Measurements from ENCODE around the gene NOS1. TPM values are rescaled to one million over a fixed set of nuclear protein-coding genes. Genes with fewer than 3 reads are reported as not detected.

NOS1 gene
- total RNA-seq, 1 experiment from 2014 or later, result 2.3 TPM

DNA sequence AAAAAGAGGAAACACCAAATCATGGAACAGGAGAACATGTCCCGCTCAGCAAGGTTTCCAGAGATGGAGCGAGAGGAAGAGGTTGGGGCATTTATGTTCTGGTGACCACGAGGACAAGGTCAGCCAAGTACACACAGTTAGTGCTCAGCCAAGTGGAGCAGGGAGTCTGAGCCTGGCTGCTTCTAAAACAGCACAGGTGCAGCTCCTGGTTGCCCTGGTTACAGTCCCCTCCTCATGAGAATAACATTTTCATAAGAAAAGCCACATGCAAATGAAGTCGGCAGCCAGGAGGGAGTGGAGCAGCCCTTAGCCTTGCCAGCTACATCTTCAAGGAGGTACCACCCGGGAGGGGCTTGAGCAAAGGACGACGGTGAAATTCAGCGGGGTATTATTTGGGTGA is 81.8 kb downstream of the NOS1 start:
- H4K5ac ChIP-seq (ENCODE audit: insufficient read length, low read depth, low read length), result no peak overlapping the region
- H3K9me3 ChIP-seq (ENCODE audit: control insufficient read depth, low read depth, low read length), result no peaks in the 10 kb centered on the region
- no peak overlapping the region for H2AFZ ChIP-seq (ENCODE audit: low read length)
- H2AK5ac ChIP-seq (ENCODE audit: insufficient read length, low read length), result no peak overlapping the region
- H3K27ac Mint-ChIP-seq, result peak overlapping the region; percentile 29 to 73 (median 68); a peak in 6 of 7 replicates
- DNase-seq, result peak; percentile 93
- no peak overlapping the region for H3K4ac ChIP-seq (ENCODE audit: low read depth, low read length)
- no peak overlapping the region for H2BK20ac ChIP-seq (ENCODE audit: low read depth, low read length, poor library complexity, severe bottlenecking)
- no CpG with 5 or more reads among the region's 8 CpGs for WGBS (ENCODE audit: extremely low coverage, insufficient read length, low lambda C conversion rate)
- H3K4me1 ChIP-seq (ENCODE audit: insufficient read depth, low read length), result peaks cover 3% of the 10 kb centered on the region; the same call in 1 of the 2 replicates
- H3K23me2 ChIP-seq (ENCODE audit: insufficient read length, low read depth, low read length, poor library complexity, severe bottlenecking), result no peaks in the 10 kb centered on the region
- no peaks in the 10 kb centered on the region; the same call in 1 of the 2 replicates for H3K27me3 Mint-ChIP-seq (ENCODE audit: low read depth)
- no peak overlapping the region for H4K91ac ChIP-seq (ENCODE audit: insufficient read length, low read depth, low read length)
- H3K27me3 ChIP-seq (ENCODE audit: insufficient read depth, low read length), result no peaks in the 10 kb centered on the region
- H4K20me1 ChIP-seq (ENCODE audit: control insufficient read depth, insufficient read depth, insufficient read length), result no peaks in the 10 kb centered on the region
- no peak overlapping the region for H3K23ac ChIP-seq (ENCODE audit: insufficient read length, low read depth, low read length)
- H3K56ac ChIP-seq (ENCODE audit: insufficient read length, low read depth, low read length), result no peak overlapping the region
- TF ChIP-seq, protein P1, sequence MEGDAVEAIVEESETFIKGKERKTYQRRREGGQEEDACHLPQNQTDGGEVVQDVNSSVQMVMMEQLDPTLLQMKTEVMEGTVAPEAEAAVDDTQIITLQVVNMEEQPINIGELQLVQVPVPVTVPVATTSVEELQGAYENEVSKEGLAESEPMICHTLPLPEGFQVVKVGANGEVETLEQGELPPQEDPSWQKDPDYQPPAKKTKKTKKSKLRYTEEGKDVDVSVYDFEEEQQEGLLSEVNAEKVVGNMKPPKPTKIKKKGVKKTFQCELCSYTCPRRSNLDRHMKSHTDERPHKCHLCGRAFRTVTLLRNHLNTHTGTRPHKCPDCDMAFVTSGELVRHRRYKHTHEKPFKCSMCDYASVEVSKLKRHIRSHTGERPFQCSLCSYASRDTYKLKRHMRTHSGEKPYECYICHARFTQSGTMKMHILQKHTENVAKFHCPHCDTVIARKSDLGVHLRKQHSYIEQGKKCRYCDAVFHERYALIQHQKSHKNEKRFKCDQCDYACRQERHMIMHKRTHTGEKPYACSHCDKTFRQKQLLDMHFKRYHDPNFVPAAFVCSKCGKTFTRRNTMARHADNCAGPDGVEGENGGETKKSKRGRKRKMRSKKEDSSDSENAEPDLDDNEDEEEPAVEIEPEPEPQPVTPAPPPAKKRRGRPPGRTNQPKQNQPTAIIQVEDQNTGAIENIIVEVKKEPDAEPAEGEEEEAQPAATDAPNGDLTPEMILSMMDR (conservative IDR thresholded peaks at IDR 0.05), result no peak
- H3K4me2 ChIP-seq (ENCODE audit: insufficient read depth, insufficient read length, low read length), result peak overlapping the region; percentile 0
- no peaks in the 10 kb centered on the region for H3K79me2 ChIP-seq (ENCODE audit: insufficient read depth, low read length)
- no peak overlapping the region for H2BK120ac ChIP-seq (ENCODE audit: low read depth, low read length, poor library complexity, severe bottlenecking)
- H3K27ac ChIP-seq (ENCODE audit: insufficient read length, low read depth, low read length), result no peak overlapping the region
- H2BK5ac ChIP-seq (ENCODE audit: insufficient read length, low read length), result no peak overlapping the region
- peaks cover 0 to 4% (median 0%) of the 10 kb centered on the region in 3 experiments; a peak in 1 of 7 replicates for H3K36me3 Mint-ChIP-seq (ENCODE audit: insufficient read depth in 1 of 3, low read depth in 3 of 3)
- peak overlapping the region in 1 of 2 experiments; percentile 33; a peak in 1 of 5 replicates for H3K4me3 Mint-ChIP-seq
- no peak overlapping the region for H3K9ac ChIP-seq (ENCODE audit: extremely low read depth, insufficient read length, low read length)
- H3K9me3 Mint-ChIP-seq, result no peaks in the 10 kb centered on the region; a peak in 2 of 5 replicates
- H3K18ac ChIP-seq (ENCODE audit: insufficient read length, low read depth, low read length), result no peak overlapping the region
- no peak overlapping the region for H3K14ac ChIP-seq (ENCODE audit: insufficient read depth, low read length)
- H3T11ph ChIP-seq (ENCODE audit: low read length), result no peak overlapping the region
- H2BK15ac ChIP-seq (ENCODE audit: low read depth, low read length), result no peak overlapping the region
- H2BK12ac ChIP-seq (ENCODE audit: insufficient read length, low read depth, low read length), result no peak overlapping the region
- no peaks in the 10 kb centered on the region for H3K79me1 ChIP-seq (ENCODE audit: insufficient read depth, low read depth, low read length, poor library complexity, severe bottlenecking)
- peaks cover 23 to 24% of the 10 kb centered on the region in 2 experiments for H3K4me1 Mint-ChIP-seq
- H4K8ac ChIP-seq (replicated peaks; ENCODE audit: insufficient read length, low read depth, low read length), result no peak overlapping the region
